Activated CD4-positive, alpha-beta T cell treated with anti-CD3 and anti-CD28 coated beads, Interleukin-2, amount 50 U/mL, for 24 hours (primary cell): ENCODE results near the gene SLC22A31.
"Not testable (repeated sequence)": the region's sequence is repeated elsewhere in the genome, so short reads cannot be mapped to it uniquely, and the experiment has no call there.

Experiments
- DNase-seq, 2 donors: peaks; one replicate each; pipeline ENCODE4 v3.0.0-alpha.2; 2020; ENCODE audit warnings: low read depth in 1 of 2, low spot score in 1 of 2

SLC22A31 gene

GRCh38 chr16:89200124-89200849 is at the start of gene SLC22A31:
Gene SLC22A31, minus strand, starts transcription at chr16:89200537. Its CDS starts 36 bp downstream, at chr16:89200501.
- no peak for DNase-seq

- no peak for DNase-seq
Observed at GRCh38 chr16:89248196-89248982, 48.1 kb upstream of the SLC22A31 start.

- DNase-seq, result not testable (repeated sequence)
Observed at GRCh38 chr16:89247734-89248075, 47.4 kb upstream of the SLC22A31 start.

- peak; percentile 94 to 99 for DNase-seq
Observed at GRCh38 chr16:89246903-89247733, 46.8 kb upstream of the SLC22A31 start.

- DNase-seq, result no peak
Observed at GRCh38 chr16:89246383-89246902, 46.1 kb upstream of the SLC22A31 start.

GRCh38 chr16:89244754-89245153 is 44.4 kb upstream of the SLC22A31 start:
- no peak for DNase-seq

- not testable (repeated sequence) for DNase-seq
Observed at GRCh38 chr16:89244264-89244663, 43.9 kb upstream of the SLC22A31 start.

- no peak for DNase-seq
Observed at GRCh38 chr16:89243664-89244063, 43.3 kb upstream of the SLC22A31 start.

- DNase-seq, result no peak
Observed at GRCh38 chr16:89242795-89243200, 42.5 kb upstream of the SLC22A31 start.

GRCh38 chr16:89241187-89242007 is 41.1 kb upstream of the SLC22A31 start:
- peak; percentile 67 for DNase-seq

- no peak for DNase-seq
Observed at GRCh38 chr16:89237733-89238132, 37.4 kb upstream of the SLC22A31 start.

- DNase-seq, result no peak
Observed at GRCh38 chr16:89233678-89234490, 33.5 kb upstream of the SLC22A31 start.

GRCh38 chr16:89232107-89232506 is 31.8 kb upstream of the SLC22A31 start:
- no peak for DNase-seq

- no peak for DNase-seq
Observed at GRCh38 chr16:89230255-89230654, 29.9 kb upstream of the SLC22A31 start.

GRCh38 chr16:89224665-89225064 is 24.3 kb upstream of the SLC22A31 start:
- DNase-seq, result no peak

GRCh38 chr16:89222931-89223330 is 22.6 kb upstream of the SLC22A31 start:
- DNase-seq, result no peak

- no peak for DNase-seq
Observed at GRCh38 chr16:89221604-89222003, 21.3 kb upstream of the SLC22A31 start.

GRCh38 chr16:89219365-89219764 is 19.0 kb upstream of the SLC22A31 start:
- no peak for DNase-seq

GRCh38 chr16:89217388-89218191 is 17.3 kb upstream of the SLC22A31 start, which contains the start of gene ZNF778:
Gene ZNF778, plus strand, starts transcription at chr16:89217703. Its CDS starts 3,425 bp downstream, at chr16:89221128.
- DNase-seq, result peak; percentile 52 to 68
